H1 (cell line): ENCODE data around the gene USP24.

ENCODE experiments used
- ATF2 ChIP-seq: IDR thresholded peaks from 2 replicates; pipeline ENCODE4 v1.6.1; 2012; ENCODE audit warnings: low read length, inconsistent platforms
- CTCF ChIP-seq, 3 experiments: IDR thresholded peaks; 1 replicate in 2 of 3; 2 replicates in 1 of 3; pipeline versions ENCODE4 v1.5.1 to v1.6.1; 2011; ENCODE audit warnings: low read length in 3 of 3, mild to moderate bottlenecking in 3 of 3, inconsistent platforms in 2 of 3, low read depth in 1 of 3, moderate library complexity in 1 of 3; ENCODE audit not compliant: insufficient read depth in 1 of 3; ENCODE audit errors: control extremely low read depth in 1 of 3
- EGR1 ChIP-seq: IDR thresholded peaks from 2 replicates; pipeline ENCODE4 v1.6.1; 2011; ENCODE audit warnings: low read depth, low read length, borderline replicate concordance
- KDM1A ChIP-seq: fragments of 200-600, 300-600 bp; sonication (generic); IDR thresholded peaks from 2 replicates; pipeline ENCODE4 v1.7.1; 2016; ENCODE audit warnings: mild to moderate bottlenecking, low read length, borderline replicate concordance
- POLR2A ChIP-seq, 2 experiments: IDR thresholded peaks; 1 replicate in 1 of 2; 2 replicates in 1 of 2; pipeline ENCODE4 v1.6.1; 2011; ENCODE audit warnings: low read depth in 2 of 2, low read length in 2 of 2, mild to moderate bottlenecking in 2 of 2; ENCODE audit errors: control extremely low read depth in 1 of 2
- POLR2AphosphoS5 ChIP-seq: IDR thresholded peaks from 2 replicates; pipeline ENCODE4 v1.6.1; 2011; ENCODE audit warnings: low read depth, low read length
- RXRA ChIP-seq: IDR thresholded peaks from 2 replicates; pipeline ENCODE4 v1.6.1; 2011; ENCODE audit warnings: low read depth, mild to moderate bottlenecking, low read length, moderate library complexity; ENCODE audit not compliant: insufficient read depth
- SAP30 ChIP-seq: fragments of 300-600 bp; sonication (generic); IDR thresholded peaks from 2 replicates; pipeline ENCODE4 v1.7.1; 2012; ENCODE audit warnings: low read length, moderate library complexity, mild to moderate bottlenecking, inconsistent platforms; ENCODE audit not compliant: insufficient read depth, insufficient replicate concordance
- SP1 ChIP-seq: IDR thresholded peaks from 2 replicates; pipeline ENCODE4 v1.6.1; 2011; ENCODE audit warnings: low read depth, low read length
- TBP ChIP-seq: IDR thresholded peaks from 2 replicates; pipeline ENCODE4 v1.6.1; 2011; ENCODE audit warnings: low read depth, low read length, improper control_type of control experiment

GRCh38 chr1:55129194-55129728 is 85.9 kb downstream of the USP24 start:
- TF ChIP-seq SP1 (no peak), CTCF (IDR thresholded peaks at IDR 0.05; ENCODE audit: control extremely low read depth in 1 of 3, insufficient read depth in 1 of 3, low read depth in 1 of 3, low read length in 3 of 3) (no peak), EGR1 (no peak), ATF2 (no peak), POLR2A (IDR thresholded peaks at IDR 0.05; ENCODE audit: control extremely low read depth in 1 of 2, low read depth in 2 of 2, low read length in 2 of 2) (no peak), KDM1A (no peak), SAP30 (no peak), POLR2AphosphoS5 (no peak), RXRA (no peak), TBP (no peak)
